NCI-H446 treated with DMSO at 0.1 percent for 48 hours (cell line): ENCODE results near the gene KCNJ5.
A peak's percentile ranks its signal among the peaks of the same experiment; 100 is the strongest.

Source experiments
- DNase-seq: peaks from one replicate; lab custom pipeline; 2025; lab: John Stamatoyannopoulos, UW

Gene KCNJ5

DNA sequence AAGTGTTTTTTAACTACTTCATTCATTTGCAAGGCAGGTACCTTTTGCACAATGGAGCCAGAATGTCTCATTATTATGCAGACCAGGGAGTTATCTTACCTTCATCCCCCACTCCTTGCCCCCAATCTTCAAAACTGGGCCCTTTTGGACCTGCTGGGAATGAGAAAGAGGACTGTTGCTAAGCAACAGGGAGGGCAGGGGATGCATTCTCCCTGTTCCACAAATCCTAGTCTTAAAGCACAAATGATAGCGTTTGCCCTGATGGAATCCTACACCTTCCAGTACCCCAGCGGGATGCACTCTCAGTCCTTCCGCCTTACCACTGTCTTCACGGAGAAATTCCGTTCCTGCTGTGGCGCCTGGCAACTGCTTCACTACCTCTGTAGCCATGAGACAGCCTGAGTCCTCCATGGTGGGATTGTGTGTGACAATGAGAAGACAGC, 20.0 kb upstream of the KCNJ5 start:
- no peak for DNase-seq

DNA sequence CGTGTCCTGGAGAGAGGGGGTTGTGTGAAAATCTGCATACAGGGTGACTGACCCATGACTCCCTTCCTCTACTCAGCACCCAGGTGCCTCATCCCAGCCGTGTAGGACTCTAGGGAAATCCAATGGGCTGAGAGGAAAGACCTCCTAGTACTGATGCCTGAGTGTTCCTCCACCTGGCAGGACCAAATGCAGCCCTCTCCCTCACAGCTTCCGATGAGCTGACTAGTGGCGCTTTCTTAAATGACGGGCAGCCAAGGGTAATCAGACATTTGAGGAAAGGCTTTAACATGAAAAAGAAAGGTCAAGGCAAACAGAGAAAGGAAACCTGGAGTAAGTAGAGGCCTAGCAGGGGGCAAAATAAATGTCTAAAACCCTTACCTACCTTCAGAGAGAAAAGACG, 19.1 kb upstream of the KCNJ5 start:
- no peak for DNase-seq

- no peak for DNase-seq
Measured at GRCh38 chr11:128872594-128872993, 18.6 kb upstream of the KCNJ5 start.

DNA sequence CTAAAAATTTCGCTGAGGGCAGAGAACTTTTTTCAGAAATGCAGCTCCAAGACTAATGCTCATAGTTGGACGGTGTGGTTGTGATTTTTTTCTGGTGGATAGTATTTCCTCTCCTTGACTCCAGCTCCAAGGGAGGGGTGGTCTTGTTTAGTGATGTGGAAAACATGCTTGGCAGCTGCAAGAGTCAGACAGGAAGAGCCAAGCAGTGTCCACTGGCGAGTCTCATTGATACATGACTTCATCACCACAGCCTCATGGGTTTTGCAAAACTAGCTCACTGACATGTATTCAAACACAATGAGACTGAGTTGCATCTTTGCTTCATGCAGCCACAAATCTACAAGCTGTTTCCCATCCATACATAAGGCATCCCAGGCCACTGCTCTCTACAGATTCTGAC, 16.7 kb upstream of the KCNJ5 start:
- no peak for DNase-seq

- no peak for DNase-seq
Measured at GRCh38 chr11:128876133-128876650, 15.0 kb upstream of the KCNJ5 start.

GRCh38 chr11:128877726-128878125, 13.4 kb upstream of the KCNJ5 start:
- DNase-seq, result no peak

DNA sequence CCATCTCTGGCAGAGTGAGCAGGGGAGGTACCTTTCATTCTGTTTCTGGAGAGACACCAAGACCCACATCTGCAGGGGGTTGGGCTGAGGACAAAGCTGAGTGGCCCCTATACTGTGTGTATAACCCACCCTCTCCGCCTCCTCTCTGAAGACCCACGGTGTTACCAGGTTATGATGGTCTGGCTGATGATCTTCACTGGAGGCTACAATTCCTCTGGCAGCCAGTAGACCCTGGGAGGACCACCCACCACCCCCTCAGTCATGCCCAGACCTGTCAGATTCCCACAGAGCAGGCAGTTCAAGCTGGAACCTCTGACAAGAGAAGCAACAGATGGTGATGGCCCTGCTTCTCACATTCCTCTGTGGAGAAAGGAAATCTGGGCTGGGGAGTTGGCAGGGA, 12.7 kb upstream of the KCNJ5 start:
- DNase-seq, result no peak

- no peak for DNase-seq
Measured at GRCh38 chr11:128879817-128880216, 11.3 kb upstream of the KCNJ5 start.

DNA sequence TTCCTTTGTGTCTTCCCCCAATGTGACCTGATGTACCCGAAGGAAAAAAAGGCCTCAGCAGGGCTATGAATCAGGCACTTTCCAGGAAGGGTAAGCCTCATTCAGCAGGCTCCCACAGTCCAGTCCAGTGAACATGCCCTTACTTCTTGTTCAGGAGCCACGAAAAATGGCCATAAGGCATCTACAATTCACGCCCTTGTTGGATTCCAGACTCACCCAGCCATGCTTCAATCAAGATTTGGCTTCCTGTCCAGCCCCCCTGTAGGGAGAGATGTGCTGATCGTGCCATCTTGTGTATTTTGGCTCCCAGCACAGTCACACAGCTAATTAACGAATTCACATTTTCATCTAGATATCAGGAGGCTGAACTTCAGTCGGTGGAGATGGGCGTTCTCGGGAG, 9.9 kb upstream of the KCNJ5 start:
- peak; percentile 18 for DNase-seq

- no peak for DNase-seq
Measured at GRCh38 chr11:128882451-128882850, 8.7 kb upstream of the KCNJ5 start.

GRCh38 chr11:128884054-128884453, 7.1 kb upstream of the KCNJ5 start:
- DNase-seq, result no peak

DNA sequence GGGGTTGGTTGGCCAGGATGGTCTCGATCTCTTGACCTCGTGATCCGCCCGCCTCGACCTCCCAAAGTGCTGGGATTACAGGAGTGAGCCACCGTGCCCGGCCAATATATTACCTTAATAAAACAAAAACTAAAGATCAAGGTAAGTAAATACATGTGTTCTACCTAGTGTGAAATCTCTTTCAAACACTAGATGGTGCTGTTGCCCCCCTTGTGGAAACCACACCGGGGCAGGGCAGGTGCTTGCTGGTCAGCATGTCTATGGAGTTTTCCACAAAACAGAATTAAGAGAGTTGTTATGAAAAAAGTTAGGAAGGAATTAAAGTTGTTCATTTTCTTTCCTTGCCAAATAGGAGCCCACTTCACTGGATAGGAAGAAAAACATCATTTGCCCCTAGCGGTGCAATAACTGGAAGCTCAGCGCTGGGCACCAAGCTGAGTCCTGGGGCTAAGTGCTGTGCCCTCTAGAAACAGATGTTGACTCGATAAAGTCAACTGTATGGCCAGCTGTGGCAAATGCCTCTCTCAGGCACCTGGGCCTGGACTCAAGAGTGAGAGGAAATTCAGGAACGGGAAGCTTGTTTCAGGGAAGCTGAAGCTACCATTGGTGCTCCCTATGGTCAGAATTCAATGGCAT, 6.3 kb upstream of the KCNJ5 start:
- no peak for DNase-seq

DNA sequence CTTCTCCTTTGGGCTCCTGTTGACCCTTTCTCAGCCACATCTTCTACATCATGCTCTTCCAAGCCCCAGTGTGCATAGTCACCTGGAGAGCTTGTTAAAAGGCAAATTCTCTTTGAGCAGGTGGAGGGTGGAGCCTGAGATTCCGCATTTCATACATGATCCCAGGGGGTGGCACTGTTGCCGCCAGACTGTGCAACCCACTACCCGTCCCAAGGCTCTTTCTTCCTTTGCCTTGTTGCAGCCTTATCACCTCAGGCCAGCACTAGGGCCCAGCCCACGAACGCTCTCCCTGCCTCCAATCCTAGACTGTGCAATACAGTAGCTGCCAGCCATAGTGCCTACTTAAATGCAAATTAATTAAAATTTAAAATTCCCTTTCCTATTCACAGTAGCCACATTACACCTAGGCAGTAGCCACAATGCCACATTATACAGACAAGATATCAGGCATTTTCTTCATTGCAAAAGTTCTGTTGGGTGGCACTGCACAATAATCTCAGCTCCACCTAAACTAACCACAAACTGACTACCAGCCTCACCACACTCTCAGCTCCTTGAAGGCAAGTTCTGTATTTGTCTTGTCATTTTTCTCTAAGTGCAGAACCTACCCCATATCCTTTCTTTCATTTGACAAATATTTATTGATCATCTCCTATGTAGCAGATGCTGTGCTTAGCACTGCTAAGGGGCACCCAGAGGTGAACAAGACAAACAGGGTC, 4.6 kb upstream of the KCNJ5 start:
- no peak for DNase-seq

- no peak for DNase-seq
Measured at GRCh38 chr11:128888034-128888985, 2.8 kb upstream of the KCNJ5 start.

DNA sequence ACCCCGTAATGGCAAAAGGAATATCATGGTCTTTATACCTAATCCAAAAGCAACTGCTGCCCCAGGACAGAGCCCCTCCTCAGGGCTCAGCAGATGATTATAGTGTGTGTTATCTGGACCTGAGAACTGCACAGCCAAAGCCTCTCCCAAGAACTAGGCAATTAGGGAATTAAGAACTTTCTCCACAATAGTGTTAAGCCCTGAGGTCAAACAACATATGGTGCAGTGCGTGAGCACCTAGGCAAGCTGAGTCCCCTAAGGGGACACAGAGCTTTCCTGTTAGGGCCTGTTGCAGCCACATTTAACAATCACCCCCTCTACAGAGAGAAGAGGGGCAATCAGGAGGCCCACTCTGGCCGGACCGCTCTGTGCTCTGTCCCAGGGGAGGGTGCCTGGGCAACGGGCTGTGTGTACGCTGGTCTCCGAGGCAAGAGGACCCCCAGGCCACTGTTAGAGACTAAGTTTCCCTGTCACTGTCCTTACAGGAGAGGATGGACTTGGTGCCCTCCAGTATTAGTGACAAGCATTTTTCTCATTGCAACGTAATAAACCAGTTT, 1.4 kb upstream of the KCNJ5 start:
- no peak for DNase-seq

- DNase-seq, result no peak
Measured at GRCh38 chr11:128890216-128890542, 977 bp upstream of the KCNJ5 start.

DNA sequence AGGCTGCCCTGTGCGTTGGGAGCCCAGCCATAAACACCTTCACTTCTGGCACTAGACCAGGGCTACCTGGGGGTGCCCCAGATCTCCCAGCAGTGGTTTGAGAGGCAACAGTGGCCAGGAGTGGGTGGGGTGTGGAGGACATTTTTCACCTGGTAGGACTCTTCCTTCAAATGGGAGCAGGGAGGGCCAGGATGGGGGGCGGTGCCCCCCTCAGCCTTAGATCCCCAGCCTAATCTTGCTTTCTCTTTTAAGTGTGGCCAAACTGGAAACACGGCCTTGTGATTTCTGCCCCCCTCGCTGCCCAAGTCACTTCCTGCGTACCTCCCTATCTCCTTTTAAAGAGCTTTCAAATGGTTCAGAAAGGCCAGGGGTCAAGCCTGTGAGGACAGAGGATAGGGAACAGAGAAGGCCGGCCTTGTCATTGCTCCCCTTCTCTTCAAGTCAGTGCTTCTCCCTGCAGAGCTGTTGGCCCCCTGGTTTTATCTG, 800 bp downstream of the KCNJ5 start:
- DNase-seq, result no peak

DNA sequence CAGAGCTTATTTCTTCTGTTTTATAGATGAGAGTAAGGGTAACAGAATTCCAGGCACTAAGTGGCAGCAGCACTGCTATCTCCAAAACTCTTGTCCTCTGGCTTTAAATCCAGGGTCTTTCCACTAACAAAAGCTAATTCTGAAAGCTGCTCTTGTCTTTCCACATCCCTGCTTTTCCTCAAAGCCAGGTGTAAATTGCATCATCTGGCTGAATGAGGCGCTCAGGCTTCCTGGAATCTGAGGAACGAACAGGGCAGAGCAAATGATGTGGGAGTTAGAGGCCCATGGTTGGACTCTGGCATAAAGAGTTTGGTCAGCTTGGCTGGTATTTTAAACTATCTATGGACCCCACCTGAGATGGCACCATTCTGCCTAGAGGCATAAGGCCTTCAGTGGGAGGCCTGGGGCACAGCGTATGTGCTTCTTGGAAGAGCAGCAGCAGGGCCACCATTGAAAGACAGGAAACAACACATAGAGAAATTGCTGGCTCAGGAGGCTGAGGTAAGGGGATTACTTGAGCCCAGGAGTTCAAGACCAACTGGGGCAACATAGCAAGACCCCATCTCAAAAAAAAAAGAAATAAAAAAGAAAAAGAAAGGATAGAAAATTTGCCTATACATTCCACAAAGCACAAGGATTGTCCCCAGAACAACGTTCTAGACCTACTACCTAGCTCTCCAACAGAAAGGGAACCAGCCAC, 1.9 kb downstream of the KCNJ5 start:
- no peak for DNase-seq

DNA sequence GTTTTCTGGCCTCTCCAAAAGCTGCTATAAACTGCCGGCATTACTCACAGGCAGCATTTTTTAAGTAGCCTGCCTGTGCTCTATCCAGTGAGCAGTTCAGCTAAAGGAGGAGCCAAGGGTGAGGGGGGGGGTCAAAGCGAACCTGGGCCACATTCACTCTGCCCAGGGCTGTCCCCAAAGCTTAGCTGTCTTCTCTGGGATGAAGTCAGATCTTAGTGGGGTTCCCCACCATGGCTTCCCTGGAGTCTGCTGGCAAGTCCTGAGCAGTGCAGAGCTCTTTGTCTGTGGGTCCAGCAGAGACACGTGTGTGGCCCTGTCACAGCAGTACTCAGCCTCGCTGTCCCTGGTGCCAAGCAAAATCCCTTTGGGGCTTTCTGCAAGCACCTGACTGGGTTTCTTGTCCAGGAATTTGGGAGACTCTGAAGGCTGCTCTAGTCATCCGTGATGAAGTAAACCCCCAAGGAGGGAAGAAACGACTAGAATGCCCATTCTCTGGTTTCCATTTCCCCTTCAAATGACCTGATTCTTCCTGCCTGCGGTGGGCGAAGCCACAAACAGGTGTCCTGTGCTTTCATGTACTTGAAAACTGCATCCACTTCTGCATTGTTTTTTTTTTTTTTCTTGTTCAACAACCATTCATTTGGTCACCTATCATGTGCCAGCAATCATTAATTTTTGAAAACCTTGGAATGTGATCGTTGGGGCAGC, 2.6 kb downstream of the KCNJ5 start:
- DNase-seq, result no peak

- DNase-seq, result no peak
Measured at GRCh38 chr11:128894286-128894681, 3.1 kb downstream of the KCNJ5 start.

DNA sequence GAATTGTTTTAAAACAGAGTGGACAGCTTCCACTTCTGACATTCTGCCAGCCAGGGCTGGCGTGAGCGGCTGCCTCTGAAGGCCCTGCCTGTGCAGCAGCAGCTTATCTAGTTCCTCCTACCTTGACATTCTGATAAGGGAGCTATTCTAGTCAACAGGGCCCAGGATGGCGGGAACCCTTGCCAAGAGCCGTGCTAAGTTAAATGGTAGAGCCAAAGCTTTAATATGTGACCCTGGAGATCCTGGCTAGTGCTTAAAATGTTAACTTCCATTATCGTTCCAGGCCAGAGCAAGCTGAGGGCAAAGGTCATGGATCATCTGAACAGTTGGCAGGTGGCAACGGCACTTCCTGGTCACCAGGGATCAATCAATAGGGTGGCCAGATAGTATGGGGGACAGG, 3.5 kb downstream of the KCNJ5 start:
- no peak for DNase-seq
